Calu3 (cell line): Measurements from ENCODE around the gene MINDY4B. TPM values are rescaled to one million over a fixed set of nuclear protein-coding genes. Genes with fewer than 3 reads are reported as not detected.

Experiments used
- BruUV-seq: library from RNA; stranded (reverse); fragments of 400-500 nt; replicated peaks from 2 replicates; lab custom pipeline; 2021; lab: Mats Ljungman, UMichigan
- CTCF ChIA-PET: fragments of 300-600 bp; sonication (Branson Sonifier 250); formaldehyde crosslinking; loops from one replicate; lab custom pipeline; 2022; ENCODE audit warnings: antibody characterized with exemption; lab: Charles Lee
- DNase-seq: peaks from one replicate; pipeline ENCODE4 v3.0.0; 2022
- H3K27ac Mint-ChIP-seq: one replicate; pipeline ENCODE4 v1.8.0; 2022; ENCODE audit warnings: mixed read lengths; ENCODE audit not compliant: unreplicated experiment
- H3K27me3 Mint-ChIP-seq: one replicate; pipeline ENCODE4 v1.8.0; 2022; ENCODE audit warnings: mixed read lengths; ENCODE audit not compliant: unreplicated experiment
- H3K36me3 Mint-ChIP-seq: one replicate; pipeline ENCODE4 v1.8.0; 2022; ENCODE audit warnings: mild to moderate bottlenecking, moderate library complexity, mixed read lengths; ENCODE audit not compliant: insufficient read depth, unreplicated experiment
- H3K4me1 Mint-ChIP-seq: one replicate; pipeline ENCODE4 v1.8.0; 2022; ENCODE audit warnings: mild to moderate bottlenecking, low read depth, mixed read lengths; ENCODE audit not compliant: unreplicated experiment
- H3K4me3 Mint-ChIP-seq: one replicate; pipeline ENCODE4 v1.8.0; 2022; ENCODE audit warnings: mild to moderate bottlenecking, low read depth, moderate library complexity, mixed read lengths; ENCODE audit not compliant: unreplicated experiment
- H3K9me3 Mint-ChIP-seq: one replicate; pipeline ENCODE4 v1.8.0; 2022; ENCODE audit warnings: low read depth, mixed read lengths; ENCODE audit not compliant: unreplicated experiment
- intact Hi-C: fragments of 100-400 bp; cut with micrococcal nuclease; formaldehyde crosslinking; loops from one replicate; pipeline ENCODE4 v1.10.0; 2022; ENCODE audit not compliant: unreplicated experiment
- total RNA-seq: library from RNA; stranded (reverse); gene quantifications from 2 replicates; pipeline ENCODE4 v1.2.3, GENCODE V29; 2022
- TF ChIP-seq, protein P1 (sequence below): fragments of 200-600 bp; IDR thresholded peaks from one replicate; pipeline ENCODE4 v1.8.0; 2022; ENCODE audit warnings: antibody characterized with exemption; ENCODE audit not compliant: unreplicated experiment

MINDY4B gene
- total RNA-seq, 1 experiment from 2014 or later, result not detected

GRCh38 chr3:150830094-150830681 is 75.1 kb downstream of the MINDY4B start:
- Mint-ChIP-seq H3K27ac (no peak overlapping the region), H3K27me3 (peaks cover 51% of the 10 kb centered on the region), H3K36me3 (no peaks in the 10 kb centered on the region), H3K9me3 (no peaks in the 10 kb centered on the region), H3K4me1 (no peaks in the 10 kb centered on the region), H3K4me3 (no peak overlapping the region)
- BruUV-seq, result no TSS peak
- CTCF ChIA-PET, result interaction anchor here (1.6 to 1.7 kb wide), 2 partner anchors 15 to 22 kb away, joined by 3 to 4 read pairs; no protein-coding TSS in a partner anchor
- intact Hi-C loops, result no loop called here
- TF ChIP-seq, protein P1, sequence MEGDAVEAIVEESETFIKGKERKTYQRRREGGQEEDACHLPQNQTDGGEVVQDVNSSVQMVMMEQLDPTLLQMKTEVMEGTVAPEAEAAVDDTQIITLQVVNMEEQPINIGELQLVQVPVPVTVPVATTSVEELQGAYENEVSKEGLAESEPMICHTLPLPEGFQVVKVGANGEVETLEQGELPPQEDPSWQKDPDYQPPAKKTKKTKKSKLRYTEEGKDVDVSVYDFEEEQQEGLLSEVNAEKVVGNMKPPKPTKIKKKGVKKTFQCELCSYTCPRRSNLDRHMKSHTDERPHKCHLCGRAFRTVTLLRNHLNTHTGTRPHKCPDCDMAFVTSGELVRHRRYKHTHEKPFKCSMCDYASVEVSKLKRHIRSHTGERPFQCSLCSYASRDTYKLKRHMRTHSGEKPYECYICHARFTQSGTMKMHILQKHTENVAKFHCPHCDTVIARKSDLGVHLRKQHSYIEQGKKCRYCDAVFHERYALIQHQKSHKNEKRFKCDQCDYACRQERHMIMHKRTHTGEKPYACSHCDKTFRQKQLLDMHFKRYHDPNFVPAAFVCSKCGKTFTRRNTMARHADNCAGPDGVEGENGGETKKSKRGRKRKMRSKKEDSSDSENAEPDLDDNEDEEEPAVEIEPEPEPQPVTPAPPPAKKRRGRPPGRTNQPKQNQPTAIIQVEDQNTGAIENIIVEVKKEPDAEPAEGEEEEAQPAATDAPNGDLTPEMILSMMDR, result peak; percentile 40
- DNase-seq, result peak; percentile 33

DNA sequence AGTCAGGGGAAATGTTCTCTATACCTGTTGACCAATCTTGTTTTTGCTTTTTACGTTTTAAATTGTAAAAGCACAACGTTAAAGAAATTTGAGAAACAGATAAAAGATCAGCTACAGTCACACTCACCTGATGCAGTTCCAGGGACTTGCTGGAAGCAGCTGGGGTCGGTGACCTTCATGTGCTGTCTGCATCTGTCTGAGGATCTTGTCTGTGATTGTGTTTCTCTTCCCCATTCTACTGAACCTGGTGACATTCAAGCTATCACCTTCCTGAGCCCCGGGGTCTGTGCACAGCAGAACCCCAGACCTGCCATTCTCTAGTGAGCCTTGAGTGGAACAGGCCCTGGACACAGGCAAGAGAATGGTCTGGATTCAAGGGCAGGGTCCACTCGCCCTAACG is 75.8 kb downstream of the MINDY4B start:
- DNase-seq, result no peak
- H3K4me3 Mint-ChIP-seq, result no peak overlapping the region
- TF ChIP-seq, protein P1, result no peak
- no peaks in the 10 kb centered on the region for H3K36me3 Mint-ChIP-seq
- BruUV-seq, result no TSS peak
- no peak overlapping the region for H3K27ac Mint-ChIP-seq
- H3K9me3 Mint-ChIP-seq, result no peaks in the 10 kb centered on the region
- H3K4me1 Mint-ChIP-seq, result no peaks in the 10 kb centered on the region
- peaks cover 47% of the 10 kb centered on the region for H3K27me3 Mint-ChIP-seq
- intact Hi-C loops, result no loop called here
- CTCF ChIA-PET, result interaction anchor here (0.6 to 1.6 kb wide), 2 partner anchors 22 to 939 kb away, joined by 3 to 4 read pairs; no protein-coding TSS in a partner anchor

DNA sequence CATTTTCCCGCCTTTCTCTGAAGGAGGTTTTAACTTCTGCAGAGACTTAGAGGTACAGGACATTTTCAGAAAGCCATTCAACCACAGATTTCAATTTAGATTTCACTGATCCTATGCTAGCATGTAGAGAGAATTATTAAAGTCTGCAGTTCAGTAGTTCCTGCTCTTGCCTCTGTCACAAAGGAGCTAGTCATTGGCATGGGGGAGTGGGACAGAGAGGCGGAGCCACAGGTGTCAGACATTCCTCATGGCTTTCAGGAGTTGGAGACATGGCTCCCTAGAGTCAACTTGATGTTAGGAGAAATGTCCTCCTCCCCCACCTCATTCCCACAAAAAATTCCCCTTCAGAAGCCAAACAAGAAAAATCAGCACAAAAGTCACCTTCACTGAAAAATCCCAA is 76.2 kb downstream of the MINDY4B start:
- H3K4me1 Mint-ChIP-seq, result no peaks in the 10 kb centered on the region
- DNase-seq, result no peak
- intact Hi-C loops, result no loop called here
- BruUV-seq, result no TSS peak
- TF ChIP-seq, protein P1, result no peak
- no peaks in the 10 kb centered on the region for H3K36me3 Mint-ChIP-seq
- peaks cover 50% of the 10 kb centered on the region for H3K27me3 Mint-ChIP-seq
- H3K9me3 Mint-ChIP-seq, result no peaks in the 10 kb centered on the region
- H3K4me3 Mint-ChIP-seq, result no peak overlapping the region
- CTCF ChIA-PET, result interaction anchor here (0.6 to 1.6 kb wide), 2 partner anchors 23 to 940 kb away, joined by 3 to 4 read pairs; no protein-coding TSS in a partner anchor
- H3K27ac Mint-ChIP-seq, result no peak overlapping the region

- BruUV-seq, result no TSS peak
- H3K9me3 Mint-ChIP-seq, result no peaks in the 10 kb centered on the region
- peaks cover 58% of the 10 kb centered on the region for H3K27me3 Mint-ChIP-seq
- no peak overlapping the region for H3K27ac Mint-ChIP-seq
- no peak for DNase-seq
- no peaks in the 10 kb centered on the region for H3K36me3 Mint-ChIP-seq
- TF ChIP-seq, protein P1, result no peak
- H3K4me1 Mint-ChIP-seq, result no peaks in the 10 kb centered on the region
- CTCF ChIA-PET, result interaction anchor here (1.6 kb wide), 1 partner anchor 23 kb away, joined by 4 read pairs; no protein-coding TSS in a partner anchor
- no peak overlapping the region for H3K4me3 Mint-ChIP-seq
- intact Hi-C loops, result no loop called here
These were observed 77.0 kb downstream of the MINDY4B start for GRCh38 chr3:150828261-150828660.
